K562 (cell line): ENCODE data around the gene CHST14. TPM values are rescaled to one million over a fixed set of nuclear protein-coding genes. Genes with fewer than 3 reads are reported as not detected.
A peak's percentile ranks its signal among the peaks of the same experiment; 100 is the strongest.

Experiments used
- ATF6 ChIP-seq: sonication (generic); formaldehyde crosslinking; IDR thresholded peaks from 2 replicates; pipeline ENCODE4 v1.4.0; 2020; ENCODE audit warnings: mild to moderate bottlenecking, missing genetic modification reagents
- CREM ChIP-seq: IDR thresholded peaks from 2 replicates; pipeline ENCODE4 v1.6.1; 2014; ENCODE audit warnings: antibody characterized with exemption, low read depth
- E2F3 ChIP-seq: fragments of 250-450 bp; sonication (Bioruptor Pico); IDR thresholded peaks from 2 replicates; pipeline ENCODE4 v1.4.0; 2020; ENCODE audit warnings: mild to moderate bottlenecking
- EGR1 ChIP-seq: fragments of 450-650 bp; conservative IDR thresholded peaks from 2 replicates; pipeline ENCODE4 v1.6.1; 2017; ENCODE audit warnings: mild to moderate bottlenecking
- ETV6 ChIP-seq, 3 experiments: fragments of 150-350 bp in 1 of 3; sonication (generic) in 1 of 3; formaldehyde crosslinking in 1 of 3; IDR thresholded peaks; 2 replicates each; pipeline versions ENCODE4 v1.6.1 to v1.8.0; 2014 to 2022; ENCODE audit warnings: borderline replicate concordance in 2 of 3, low read depth in 2 of 3, antibody characterized with exemption in 1 of 3, low read length in 1 of 3, mild to moderate bottlenecking in 1 of 3, missing genetic modification reagents in 1 of 3
- HMG20B ChIP-seq: fragments of 250-450 bp; sonication (Bioruptor Pico); IDR thresholded peaks from 2 replicates; pipeline ENCODE4 v1.5.0; 2021; ENCODE audit warnings: mild to moderate bottlenecking
- ID3 ChIP-seq, 2 experiments: fragments of 250-450 bp in 1 of 2; fragments of 450-650 bp in 1 of 2; sonication (Bioruptor Pico) in 1 of 2; IDR thresholded peaks; 2 replicates each; pipeline versions ENCODE4 v1.6.1 to v1.8.0; 2016 to 2021; ENCODE audit warnings: mild to moderate bottlenecking in 2 of 2, moderate library complexity in 2 of 2, missing compliant biosample characterization in 1 of 2, missing genetic modification characterization in 1 of 2
- JUND ChIP-seq, 2 experiments: IDR thresholded peaks; 2 replicates in 1 of 2; 3 replicates in 1 of 2; pipeline ENCODE4 v1.6.1; 2011; ENCODE audit warnings: borderline replicate concordance in 2 of 2, low read depth in 2 of 2, low read length in 2 of 2, improper control_type of control experiment in 1 of 2, missing biosample characterization in 1 of 2, missing genetic modification characterization in 1 of 2, missing genetic modification reagents in 1 of 2
- L3MBTL2 ChIP-seq: fragments of 450-650 bp; IDR thresholded peaks from 2 replicates; pipeline ENCODE4 v1.6.1; 2016; ENCODE audit warnings: mild to moderate bottlenecking, moderate library complexity
- MAFK ChIP-seq: IDR thresholded peaks from 2 replicates; pipeline ENCODE4 v1.6.1; 2011; ENCODE audit warnings: low read length, improper control_type of control experiment
- MLX ChIP-seq, 2 experiments: fragments of 450-650 bp in 1 of 2; sonication (generic) in 1 of 2; formaldehyde crosslinking; conservative IDR thresholded peaks; 2 replicates each; pipeline versions ENCODE4 v1.4.0 to v1.8.1; 2020 to 2022; ENCODE audit warnings: mild to moderate bottlenecking in 1 of 2, missing genetic modification reagents in 1 of 2
- SAFB2 ChIP-seq: fragments of 200-400 bp; formaldehyde crosslinking; IDR thresholded peaks from 2 replicates; pipeline ENCODE4 v1.6.1; 2018; ENCODE audit warnings: borderline replicate concordance, low read length, low read depth, moderate library complexity; ENCODE audit not compliant: severe bottlenecking
- STAG1 ChIP-seq: sonication (generic); formaldehyde crosslinking; IDR thresholded peaks from 2 replicates; pipeline ENCODE4 v1.5.0; 2020; ENCODE audit warnings: missing genetic modification reagents, borderline replicate concordance
- ZNF184 ChIP-seq: sonication (generic); formaldehyde crosslinking; IDR thresholded peaks from 2 replicates; pipeline ENCODE4 v1.5.0; 2020; ENCODE audit warnings: missing genetic modification reagents
- ZNF41 ChIP-seq: fragments of 250-450 bp; sonication (Bioruptor Pico); conservative IDR thresholded peaks from 2 replicates; pipeline ENCODE4 v1.4.0; 2020; ENCODE audit warnings: mild to moderate bottlenecking
- polyA plus RNA-seq, 8 experiments: library from polyadenylated mRNA; depleted of rRNA in 4 of 8; stranded (reverse) in 5 of 8; unstranded in 3 of 8; fragments of >200 nt; fragmentation: Nextera tagmentation in 2 of 8; fragmentation: Illumina TruSeq in 1 of 8; extraction: Ambion mirVana in 2 of 8; extraction: Trizol in 1 of 8; gene quantifications; 2 replicates each; pipeline versions ENCODE4 v1.2.1 to v1.2.3, GENCODE V29; 2011 to 2014; ENCODE audit warnings: inconsistent platforms in 1 of 8, missing spikeins in 1 of 8
- total RNA-seq, 7 experiments: library from RNA; depleted of rRNA in 6 of 7; stranded (reverse); fragments of >200 nt in 6 of 7; fragmentation: Illumina TruSeq in 2 of 7; extraction: Trizol in 2 of 7; gene quantifications; 2 replicates each; pipeline versions ENCODE4 v1.2.1 to v1.2.3, GENCODE V29; 2011 to 2021; ENCODE audit warnings: low replicate concordance in 1 of 7

Gene CHST14
- total and polyA plus RNA-seq, 9 of the 15 experiments (the other 6 are each of a cell fraction or from before 2014, with no cell fraction given), result 1.6 to 12.1 (median 4.5) TPM

- TF ChIP-seq MLX (CRISPR knock-in tag; conservative IDR thresholded peaks at IDR 0.05) (no peak), HMG20B (no peak), JUND (IDR thresholded peaks at IDR 0.05; ENCODE audit: borderline replicate concordance, low read depth, low read length) (peak; percentile 36; the same call in 1 of the 2 replicates), JUND (tag; IDR thresholded peaks at IDR 0.05; ENCODE audit: borderline replicate concordance, low read depth, low read length) (no peak), ETV6 (IDR thresholded peaks at IDR 0.05; ENCODE audit: borderline replicate concordance in 1 of 2, low read depth in 2 of 2, low read length in 1 of 2) (no peak), ETV6 (CRISPR knock-in tag; IDR thresholded peaks at IDR 0.05; ENCODE audit: borderline replicate concordance) (no peak), ZNF184 (CRISPR knock-in tag) (no peak), ID3 (CRISPR knock-in tag; IDR thresholded peaks at IDR 0.05) (no peak), ID3 (tag; IDR thresholded peaks at IDR 0.05) (no peak), MAFK (no peak), ATF6 (CRISPR knock-in tag) (no peak), EGR1 (no peak), SAFB2 (no peak), E2F3 (CRISPR knock-in tag) (no peak), L3MBTL2 (peak; percentile 54; the same call in 1 of the 2 replicates), STAG1 (CRISPR knock-in tag) (peak; percentile 82; the same call in 1 of the 2 replicates), CREM (peak; percentile 61), ZNF41 (CRISPR knock-in tag) (no peak)
Measured at GRCh38 chr15:40421246-40422157, 49.3 kb upstream of the CHST14 start (continued).
